ENCODE data around the gene SFI1.
"Not testable (repeated sequence)": the region's sequence is repeated elsewhere in the genome, so short reads cannot be mapped to it uniquely, and the experiment has no call there.

Gene SFI1

DNA sequence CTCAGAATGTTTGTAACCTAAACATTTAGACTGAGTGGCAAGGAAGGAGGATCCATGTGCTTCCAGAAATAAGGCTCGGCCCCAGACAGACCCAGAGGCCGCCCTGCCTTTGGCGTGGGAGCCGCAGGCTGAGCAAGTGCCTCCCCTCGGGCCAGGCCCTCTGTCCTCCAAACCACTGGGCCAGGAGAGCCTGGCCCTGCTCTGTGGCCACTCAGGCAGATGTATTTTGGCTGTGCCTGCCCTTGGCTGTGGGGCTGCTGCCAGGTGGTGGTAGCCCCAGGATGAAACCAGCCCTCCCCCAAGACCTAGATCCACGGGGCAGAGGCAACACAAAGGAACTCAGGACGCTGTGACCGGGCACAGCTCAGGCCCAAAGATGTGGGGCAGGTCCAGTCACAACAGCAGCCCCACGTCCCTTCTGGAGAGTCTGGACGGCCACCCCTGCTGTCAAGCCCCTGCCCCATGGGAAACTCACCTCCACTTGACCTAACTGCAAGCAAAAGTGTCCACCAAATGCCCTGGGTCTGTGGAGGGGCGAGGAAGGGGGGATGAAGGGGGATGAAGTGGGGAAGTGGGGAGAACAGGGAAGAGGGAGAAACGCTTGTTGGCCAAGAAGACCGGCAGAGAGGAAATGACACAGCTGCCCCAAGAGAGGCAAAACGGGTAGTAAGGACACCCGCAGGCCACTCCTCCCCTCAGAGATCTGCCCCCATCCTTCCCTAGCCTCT lies 141.7 kb downstream of the SFI1 start:
- no peak for DNase-seq

DNA sequence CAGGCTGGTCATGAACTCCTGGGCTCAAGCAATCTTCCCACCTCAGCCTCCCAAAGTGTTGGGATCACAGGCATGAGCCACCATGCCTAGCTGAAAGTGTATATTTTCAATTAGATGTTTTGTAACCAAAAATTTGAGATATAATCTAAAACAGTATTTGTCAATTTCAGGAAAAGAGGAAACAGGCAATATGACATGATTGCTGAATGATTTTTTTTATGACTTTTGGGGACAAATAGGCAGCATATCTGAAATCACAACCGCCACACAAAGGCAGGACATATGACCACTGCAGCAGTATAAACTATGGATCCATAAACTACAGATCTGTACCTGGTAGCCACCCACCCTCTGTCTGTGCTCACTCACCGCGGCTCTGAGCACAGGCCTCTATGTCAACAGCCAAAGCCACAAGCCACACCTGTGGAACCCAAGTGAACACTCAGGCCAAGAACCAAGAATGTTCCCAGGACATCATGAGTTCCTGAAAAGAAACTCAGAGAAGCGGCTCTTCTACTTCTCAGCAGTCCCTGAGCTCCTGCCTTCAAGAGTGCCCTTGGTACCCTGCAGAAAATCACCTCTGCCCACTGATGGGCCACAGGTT lies 143.2 kb downstream of the SFI1 start:
- DNase-seq: no peak

DNA sequence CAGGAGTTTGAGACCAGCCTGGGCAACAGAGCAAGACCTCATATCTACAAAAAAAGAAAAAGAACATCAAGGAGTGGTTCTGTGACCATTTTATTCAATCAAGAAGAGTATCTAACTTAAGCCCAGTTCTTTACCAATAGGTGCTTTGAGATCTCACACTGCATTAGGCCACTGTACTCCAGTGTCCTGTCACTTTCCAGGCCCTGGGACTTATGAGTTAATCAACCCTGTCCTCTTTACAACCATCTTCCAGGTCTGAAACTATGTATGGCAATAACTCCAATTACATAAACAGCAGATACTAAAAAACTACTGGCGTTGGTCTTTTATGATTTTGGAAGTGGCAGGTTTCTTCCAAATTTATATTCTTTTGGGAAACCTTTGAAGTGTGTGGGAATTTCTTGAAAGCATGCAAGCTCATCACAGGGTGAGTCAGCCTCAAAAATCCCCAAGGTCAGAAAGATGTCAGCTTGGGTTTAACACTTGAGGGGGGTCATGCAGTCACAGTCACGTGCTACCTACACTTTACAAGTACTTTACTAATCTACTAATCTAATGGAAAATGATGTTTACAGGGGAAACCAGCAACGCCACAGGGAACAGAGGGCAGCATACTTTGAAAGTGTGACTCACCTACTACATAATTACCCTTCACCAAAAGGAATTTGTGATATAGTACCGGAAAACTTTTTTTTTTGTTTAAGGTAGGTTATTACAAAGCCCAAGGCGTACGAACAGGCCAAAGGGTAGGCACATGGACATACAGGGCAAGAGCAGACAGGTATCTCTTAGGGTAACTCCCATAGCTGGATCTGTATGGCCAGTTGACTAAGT lies 150.1 kb downstream of the SFI1 start:
- no peak for DNase-seq

DNA sequence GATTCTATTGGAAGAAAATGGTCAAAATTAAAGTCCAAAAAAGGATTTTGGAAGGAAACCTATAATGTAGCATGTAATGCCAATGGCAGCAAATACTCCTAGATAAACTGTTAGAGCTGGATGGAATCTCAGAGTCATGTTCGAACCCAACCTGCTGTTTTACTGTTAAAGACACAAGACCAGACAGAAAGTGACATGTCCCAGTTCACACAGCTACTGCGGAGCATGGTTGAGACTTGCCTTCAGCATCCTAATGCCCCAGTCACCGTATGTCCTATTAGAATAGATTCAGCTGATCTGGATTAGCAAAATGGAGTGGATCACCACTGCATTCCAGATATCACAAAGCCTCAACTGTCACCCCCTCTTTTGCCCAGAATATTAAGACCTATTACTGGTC lies 150.7 kb downstream of the SFI1 start:
- DNase-seq: no peak

DNA sequence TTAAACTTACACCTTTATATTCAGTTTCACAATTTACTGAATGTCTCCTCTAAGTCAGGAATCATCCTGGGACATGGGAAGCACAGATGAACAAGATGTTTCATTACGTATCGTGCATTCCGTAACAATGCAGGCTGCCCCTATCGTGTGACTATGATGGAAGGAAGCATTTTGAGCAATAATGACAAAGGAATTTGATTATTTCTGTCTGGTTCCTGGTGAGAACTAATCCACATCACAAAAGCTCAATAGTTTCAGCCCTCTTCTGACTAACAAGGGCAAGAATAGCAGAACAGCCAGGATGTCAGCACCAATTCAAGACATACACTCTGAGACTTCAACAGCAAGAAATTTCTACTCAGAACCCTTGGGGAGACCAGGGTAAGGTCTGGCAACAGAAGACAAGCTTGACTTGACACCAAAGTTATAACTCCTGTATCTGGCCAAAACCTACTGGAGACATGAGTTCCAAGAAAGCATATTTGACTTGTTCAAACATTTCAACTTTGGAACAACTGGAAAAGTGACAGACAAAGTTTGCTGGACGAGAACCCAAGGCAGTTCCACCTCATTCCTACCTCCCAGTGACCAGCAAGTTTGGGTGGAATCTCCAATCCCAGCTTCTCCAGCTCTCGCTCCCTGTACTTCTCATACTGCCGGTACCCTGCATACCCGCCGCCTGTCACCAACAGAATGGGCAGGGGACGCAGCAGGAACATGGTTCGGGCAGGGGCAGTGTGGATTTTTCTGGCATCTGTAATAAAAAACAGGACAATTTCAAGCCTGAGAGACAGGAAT lies 151.4 kb downstream of the SFI1 start:
- DNase-seq: no peak

DNA sequence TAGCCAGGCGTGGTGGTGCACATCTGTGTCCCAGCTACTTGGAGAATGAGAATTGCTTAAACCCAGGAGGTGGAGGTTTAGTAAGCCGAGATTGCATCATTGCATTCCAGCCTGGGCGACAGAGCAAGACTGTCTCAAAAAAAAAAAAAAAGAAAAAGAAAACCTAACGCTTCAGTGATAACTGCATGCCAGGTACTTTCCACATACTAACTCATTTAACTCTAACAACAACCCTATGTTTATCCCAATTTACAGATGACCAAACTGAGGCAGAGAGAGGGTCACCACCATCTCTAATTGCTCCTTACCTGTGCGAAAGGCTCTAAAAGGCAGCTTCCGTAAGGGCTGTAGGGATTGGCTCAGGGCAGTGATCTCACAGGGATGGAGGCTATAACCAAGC lies 154.1 kb downstream of the SFI1 start:
- no peak for DNase-seq

DNA sequence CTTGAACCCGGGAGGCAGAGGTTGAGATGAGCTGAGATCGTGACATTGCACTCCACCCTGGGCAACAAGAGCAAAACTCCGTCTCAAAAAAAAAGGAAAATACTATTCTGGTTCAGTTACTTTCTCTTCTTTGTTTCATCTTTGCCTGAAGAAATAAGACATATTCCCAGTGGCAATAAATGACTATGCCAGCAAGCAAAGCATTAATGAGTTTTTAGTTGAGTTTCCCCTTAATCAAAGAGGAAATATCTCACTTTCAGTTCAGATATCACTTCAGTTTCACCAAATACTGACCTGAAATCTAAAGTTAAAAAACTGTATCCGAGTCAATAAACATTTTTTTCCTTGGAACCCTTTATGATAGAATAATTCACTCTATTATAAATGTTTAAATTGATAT lies 155.3 kb downstream of the SFI1 start:
- no peak for DNase-seq

DNA sequence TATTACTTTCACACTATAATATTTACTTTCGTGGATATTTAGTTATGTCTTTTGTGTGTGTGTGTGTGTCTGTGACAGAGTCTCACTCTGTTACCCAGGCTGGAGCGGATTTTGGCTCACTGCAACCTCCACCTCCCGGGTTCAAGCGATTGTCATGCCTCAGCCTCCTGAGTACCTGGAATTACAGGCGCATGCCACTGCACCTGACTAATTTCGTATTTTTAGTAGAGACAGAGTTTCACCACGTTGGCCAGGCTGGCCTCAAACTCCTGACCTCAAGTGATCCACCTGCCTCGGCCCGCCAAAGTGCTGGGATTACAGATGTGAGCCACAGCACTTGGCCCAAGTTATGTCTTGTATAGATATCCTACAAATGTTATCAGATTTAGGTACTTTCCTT lies 155.8 kb downstream of the SFI1 start:
- DNase-seq: no peak

DNA sequence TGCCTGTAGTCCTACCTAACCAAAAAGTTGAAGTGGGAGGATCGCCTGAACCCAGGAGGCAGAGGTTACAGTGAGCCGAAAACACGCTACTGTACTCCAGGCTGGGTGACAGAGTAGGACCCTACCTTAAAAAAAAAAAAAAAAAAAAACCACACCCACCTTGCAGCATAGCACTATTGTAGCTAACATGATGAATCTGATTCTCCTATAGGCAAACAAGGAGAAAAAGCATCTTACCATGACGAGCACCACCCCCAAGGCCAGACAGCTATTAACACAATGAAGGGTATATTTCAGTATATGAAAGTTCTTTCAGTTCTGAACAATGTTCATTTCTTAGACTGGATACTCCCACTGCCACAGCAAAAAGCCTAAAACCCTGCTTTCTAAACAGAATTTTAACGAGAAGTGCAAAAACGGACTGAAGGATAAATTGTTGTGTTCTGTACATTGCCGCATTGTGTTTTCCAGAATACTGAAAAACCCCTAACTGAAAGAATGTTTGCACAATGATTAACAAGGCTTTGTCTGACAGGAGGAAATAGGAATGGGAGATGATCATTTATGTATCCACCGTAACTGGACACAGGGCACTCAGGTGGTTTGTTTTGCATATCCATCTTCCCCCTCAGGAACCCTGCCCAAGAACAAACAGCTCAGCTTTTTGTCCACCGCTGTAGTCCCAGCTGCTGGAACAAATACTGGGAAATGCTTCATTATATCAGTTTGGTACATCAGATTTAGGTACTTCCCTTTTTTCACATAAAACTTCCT lies 156.8 kb downstream of the SFI1 start:
- no peak for DNase-seq

DNA sequence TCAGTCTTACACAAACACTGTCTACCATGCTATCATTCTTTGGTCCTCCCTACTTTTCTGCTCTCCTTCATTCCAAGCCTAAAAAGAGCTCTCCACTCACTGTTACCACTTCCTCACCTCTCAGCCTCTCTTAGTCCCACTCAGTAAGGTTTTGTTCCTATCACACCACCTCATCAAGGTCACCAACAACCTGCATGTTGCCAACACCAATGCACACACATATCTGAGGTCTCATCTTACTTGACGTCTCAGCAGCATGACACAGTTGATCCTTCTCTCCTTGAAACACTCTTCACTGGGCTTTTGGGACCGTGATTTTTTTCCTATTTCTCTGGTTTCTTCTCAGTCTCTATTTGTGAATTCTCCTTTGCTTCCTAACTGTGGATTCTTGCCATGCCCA lies 157.6 kb downstream of the SFI1 start:
- DNase-seq: no peak

DNA sequence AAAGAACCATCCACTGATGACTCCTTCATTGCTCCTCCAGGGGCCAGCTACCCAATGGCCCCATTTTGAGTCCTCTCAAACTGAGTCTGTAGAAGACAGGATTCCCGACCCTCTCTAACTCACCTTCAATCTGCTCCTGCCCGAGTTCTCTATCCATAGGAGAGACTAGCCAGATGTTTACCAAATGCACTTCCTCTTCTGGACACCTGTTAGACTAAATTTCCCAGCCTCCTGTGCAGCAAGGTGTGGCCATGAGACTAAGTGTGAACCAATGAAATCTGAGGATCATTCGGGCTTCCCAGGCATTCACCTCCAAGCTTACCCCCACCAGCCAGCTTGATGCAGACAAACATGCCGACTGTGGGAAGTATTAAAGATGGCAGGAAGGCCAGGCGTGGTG lies 158.1 kb downstream of the SFI1 start:
- no peak for DNase-seq

DNA sequence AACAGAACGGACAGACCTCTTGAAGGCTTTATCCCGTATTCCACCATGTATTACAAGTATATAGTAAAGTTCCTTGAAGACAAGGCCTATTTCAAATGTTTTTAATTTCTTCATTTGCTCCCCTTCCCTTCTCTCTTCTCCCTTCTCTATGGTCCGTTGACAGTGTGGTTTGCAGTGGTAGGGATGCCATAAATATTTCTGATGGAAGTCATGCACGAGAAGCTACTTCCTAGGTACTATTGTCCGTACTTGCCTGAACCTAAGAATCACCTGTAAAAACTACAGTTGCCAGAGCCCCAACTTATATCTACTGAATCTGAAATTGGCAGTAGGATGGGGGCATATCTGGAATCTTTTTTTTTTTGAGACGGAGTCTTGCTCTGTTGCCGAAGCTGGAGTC lies 162.9 kb downstream of the SFI1 start:
- no peak for DNase-seq

DNA sequence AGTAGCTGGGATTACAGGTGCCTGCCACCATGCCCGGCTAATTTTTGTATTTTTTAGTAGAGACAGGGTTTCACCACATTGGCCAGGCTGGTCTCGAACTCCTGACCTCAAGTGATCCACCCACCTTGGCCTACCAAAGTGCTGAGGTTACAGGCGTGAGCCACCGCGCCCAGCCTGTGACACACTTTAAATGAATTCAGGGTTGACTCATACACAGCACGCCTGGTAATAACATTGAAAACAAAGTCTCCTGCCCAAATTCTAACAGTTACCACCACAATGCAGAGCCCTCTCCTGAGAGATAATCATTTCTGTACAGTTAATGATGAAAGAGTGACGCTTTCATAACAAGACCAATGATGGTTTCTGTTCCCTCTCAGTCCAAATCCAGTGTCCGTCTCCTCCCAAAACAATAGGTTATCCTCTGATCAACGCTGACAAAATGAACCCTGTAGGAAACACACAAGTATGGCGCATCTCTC lies 164.6 kb downstream of the SFI1 start:
- not testable (repeated sequence) for DNase-seq

DNA sequence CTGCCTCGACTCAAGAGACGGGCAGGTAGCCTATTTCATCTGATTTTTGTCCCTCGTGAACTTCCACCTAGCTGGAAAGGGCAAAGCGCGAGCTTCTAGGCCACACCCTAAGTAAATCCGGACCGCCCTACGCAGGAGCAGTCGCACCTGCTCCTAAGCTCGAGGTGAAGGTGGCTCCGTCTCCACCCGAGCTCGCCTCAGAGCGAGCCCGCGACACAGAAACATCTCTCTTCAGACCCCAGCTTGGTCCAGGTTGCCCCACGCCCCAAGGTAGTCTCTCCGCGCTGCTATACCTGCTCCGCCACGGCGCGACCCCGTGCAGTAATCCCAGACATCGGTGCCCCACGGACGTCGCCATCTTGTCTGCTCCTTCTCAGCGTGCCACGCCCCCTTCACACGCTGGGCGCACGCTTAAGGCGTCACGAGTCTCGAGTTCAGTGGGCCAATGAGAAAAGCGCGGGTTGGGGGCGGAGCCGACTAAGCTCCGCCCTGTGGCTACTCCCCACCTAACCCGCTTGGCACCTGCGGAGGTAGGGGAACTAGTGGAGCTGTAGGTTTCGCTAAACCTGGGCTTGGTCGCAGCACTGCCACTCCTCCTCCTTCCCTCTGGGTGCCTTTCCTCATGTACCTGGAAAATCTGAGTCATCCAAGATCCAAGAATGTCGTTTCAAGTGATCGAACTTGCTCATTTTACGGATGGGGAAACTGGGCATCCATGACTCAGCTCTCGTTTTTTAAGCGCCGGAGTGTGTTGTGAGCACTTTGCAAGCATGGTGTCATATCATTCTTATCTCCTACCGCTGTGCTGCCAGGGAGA lies 165.7 kb downstream of the SFI1 start, which contains the start of gene PISD:
TSS of gene PISD (minus strand) at position 365 of the 817 bp plus-strand sequence. CDS start at position 358, 7 bp downstream.
- DNase-seq: peak; percentile 82 to 83

DNA sequence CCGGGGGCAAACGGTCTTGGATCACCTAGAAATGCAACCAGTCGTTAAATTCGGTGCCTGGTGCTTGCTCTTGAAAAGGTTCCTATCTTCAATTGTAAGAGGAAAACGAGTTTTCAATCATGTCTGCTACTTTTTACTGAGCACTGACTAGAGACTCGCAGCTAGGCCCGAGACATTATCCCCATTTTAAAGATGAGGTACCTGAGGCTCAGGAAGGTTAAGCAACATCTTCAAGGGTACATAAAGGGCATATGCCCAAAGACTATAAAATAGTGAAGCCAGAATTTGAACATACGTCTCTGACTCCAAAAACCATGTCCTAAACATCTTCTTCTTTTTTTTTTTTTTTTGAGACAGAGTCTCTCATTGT lies 166.3 kb downstream of the SFI1 start:
- no peak for DNase-seq
